Measurements from ENCODE around the gene LRRC36.

DNA sequence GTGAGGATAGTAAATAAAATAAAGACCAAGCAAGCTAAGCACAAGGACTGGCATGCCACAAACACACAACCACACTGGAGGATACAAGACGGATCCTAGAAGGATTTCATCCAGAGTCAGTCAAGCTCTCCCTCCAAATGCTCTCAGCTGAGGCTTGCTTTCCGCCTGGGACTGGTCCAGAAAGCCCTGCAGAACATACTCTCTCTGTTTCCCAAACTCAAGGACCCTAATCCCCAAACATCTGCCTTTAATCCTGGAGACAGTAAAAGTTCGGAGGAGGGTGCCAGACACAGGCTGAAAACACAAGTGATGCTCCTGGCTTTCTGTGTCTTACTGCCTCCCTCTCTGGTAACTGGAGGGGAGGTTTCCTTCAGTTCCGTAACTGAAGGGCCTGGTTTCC is 99.0 kb downstream of the LRRC36 start:
- TF ChIP-seq POLR2A (IDR thresholded peaks at IDR 0.05): no peak
- TF ChIP-seq, protein P1, sequence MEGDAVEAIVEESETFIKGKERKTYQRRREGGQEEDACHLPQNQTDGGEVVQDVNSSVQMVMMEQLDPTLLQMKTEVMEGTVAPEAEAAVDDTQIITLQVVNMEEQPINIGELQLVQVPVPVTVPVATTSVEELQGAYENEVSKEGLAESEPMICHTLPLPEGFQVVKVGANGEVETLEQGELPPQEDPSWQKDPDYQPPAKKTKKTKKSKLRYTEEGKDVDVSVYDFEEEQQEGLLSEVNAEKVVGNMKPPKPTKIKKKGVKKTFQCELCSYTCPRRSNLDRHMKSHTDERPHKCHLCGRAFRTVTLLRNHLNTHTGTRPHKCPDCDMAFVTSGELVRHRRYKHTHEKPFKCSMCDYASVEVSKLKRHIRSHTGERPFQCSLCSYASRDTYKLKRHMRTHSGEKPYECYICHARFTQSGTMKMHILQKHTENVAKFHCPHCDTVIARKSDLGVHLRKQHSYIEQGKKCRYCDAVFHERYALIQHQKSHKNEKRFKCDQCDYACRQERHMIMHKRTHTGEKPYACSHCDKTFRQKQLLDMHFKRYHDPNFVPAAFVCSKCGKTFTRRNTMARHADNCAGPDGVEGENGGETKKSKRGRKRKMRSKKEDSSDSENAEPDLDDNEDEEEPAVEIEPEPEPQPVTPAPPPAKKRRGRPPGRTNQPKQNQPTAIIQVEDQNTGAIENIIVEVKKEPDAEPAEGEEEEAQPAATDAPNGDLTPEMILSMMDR (IDR thresholded peaks at IDR 0.05): no peak
- TF ChIP-seq POLR2AphosphoS5 (IDR thresholded peaks at IDR 0.05): no peak
- no peak for TF ChIP-seq EP300 (IDR thresholded peaks at IDR 0.05)
